Measurements from ENCODE around the gene OR52N1. TPM values are rescaled to one million over a fixed set of nuclear protein-coding genes. Genes with fewer than 3 reads are reported as not detected.

Gene OR52N1
- total and polyA plus RNA-seq, 2 of the 4 experiments (the other 2 are of a cell fraction), result not detected

GRCh38 chr11:5738431-5738830 lies 52.6 kb downstream of the OR52N1 start:
- Histone ChIP-seq H4K8ac (ENCODE audit: low read depth in 2 of 2, low read length in 2 of 2) (no peak overlapping the region), H3K27me3 (ENCODE audit: control insufficient read depth, insufficient read depth, low read length) (no peaks in the 10 kb centered on the region), H2AFZ (replicated peaks; ENCODE audit: low read length, poor library complexity) (no peak overlapping the region), H4K91ac (ENCODE audit: insufficient read depth, low read depth, low read length) (no peak overlapping the region), H3K23ac (ENCODE audit: low read depth, low read length) (no peak overlapping the region), H3K9me3 (ENCODE audit: control insufficient read depth, insufficient read depth, low read length) (no peaks in the 10 kb centered on the region; the same call in 1 of the 2 replicates), H2AK5ac (ENCODE audit: low read depth, low read length) (no peak overlapping the region), H3K36me3 (ENCODE audit: control insufficient read depth, insufficient read depth, low read length) (no peaks in the 10 kb centered on the region), H2BK120ac (ENCODE audit: low read depth, low read length) (no peak overlapping the region), H4K5ac (ENCODE audit: low read depth, low read length) (no peak overlapping the region), H3K4me2 (ENCODE audit: low read depth, low read length) (no peak overlapping the region), H3K56ac (ENCODE audit: extremely low read depth, insufficient read depth, low read length) (no peak overlapping the region), H3K14ac (replicated peaks; ENCODE audit: low read depth, low read length) (no peak overlapping the region), H3K4ac (ENCODE audit: low read depth, low read length) (no peak overlapping the region), H3K4me3 (ENCODE audit: insufficient read depth, low read depth, low read length) (no peak overlapping the region), H2BK20ac (ENCODE audit: low read depth, low read length) (no peak overlapping the region), H2BK15ac (ENCODE audit: low read depth, low read length) (no peak overlapping the region), H3K27ac (ENCODE audit: insufficient read depth, low read length) (no peak overlapping the region), H3K4me1 (ENCODE audit: control insufficient read depth, insufficient read depth, low read length) (no peaks in the 10 kb centered on the region), H2BK5ac (ENCODE audit: low read depth, low read length, poor library complexity, severe bottlenecking) (no peak overlapping the region), H3K9ac (ENCODE audit: low read depth, low read length) (no peak overlapping the region), H3K18ac (ENCODE audit: low read depth, low read length) (no peak overlapping the region), H4K20me1 (ENCODE audit: insufficient read depth, low read length) (no peaks in the 10 kb centered on the region), H3K79me1 (ENCODE audit: low read depth in 1 of 2, low read length in 2 of 2) (no peaks in the 10 kb centered on the region), H3K9me1 (ENCODE audit: insufficient read depth, low read length) (no peaks in the 10 kb centered on the region), H2AK9ac (replicated peaks; ENCODE audit: low read depth, low read length, poor library complexity) (no peak overlapping the region)
- ChIA-PET POLR2A (ENCODE audit: unreplicated experiment) (no interaction called here), CTCF (interaction anchor here (0.6 to 0.7 kb wide), 2 partner anchors 55 to 982 kb away, joined by 3 read pairs; no protein-coding TSS in a partner anchor)
- TF ChIP-seq MAFK (IDR thresholded peaks at IDR 0.05; ENCODE audit: low read depth, low read length) (no peak), MAZ (IDR thresholded peaks at IDR 0.05; ENCODE audit: borderline replicate concordance, low read depth, low read length) (no peak), USF2 (IDR thresholded peaks at IDR 0.05; ENCODE audit: low read depth, low read length) (no peak), ELK1 (IDR thresholded peaks at IDR 0.05; ENCODE audit: borderline replicate concordance, low read depth, low read length) (no peak), SMC3 (IDR thresholded peaks at IDR 0.05; ENCODE audit: low read depth, low read length) (no peak), FOS (IDR thresholded peaks at IDR 0.05; ENCODE audit: low read depth, low read length) (no peak), CHD1 (IDR thresholded peaks at IDR 0.05; ENCODE audit: low read depth, low read length) (no peak), NFE2L2 (IDR thresholded peaks at IDR 0.05; ENCODE audit: low read depth, low read length) (no peak), CEBPB (IDR thresholded peaks at IDR 0.05; ENCODE audit: low read depth, low read length) (no peak), CTCF (conservative IDR thresholded peaks at IDR 0.05; ENCODE audit: low read depth, low read length) (no peak), BHLHE40 (IDR thresholded peaks at IDR 0.05; ENCODE audit: low read depth, low read length) (no peak), RCOR1 (IDR thresholded peaks at IDR 0.05; ENCODE audit: insufficient replicate concordance, low read length) (no peak), POLR2A (IDR thresholded peaks at IDR 0.05; ENCODE audit: low read depth, low read length) (no peak), RFX5 (IDR thresholded peaks at IDR 0.05; ENCODE audit: low read depth, low read length) (no peak), MXI1 (IDR thresholded peaks at IDR 0.05; ENCODE audit: borderline replicate concordance, low read depth, low read length) (no peak), RAD21 (IDR thresholded peaks at IDR 0.05; ENCODE audit: low read length) (no peak)
- in situ Hi-C loops (cut with MboI; ENCODE audit: low sequenced_read_pairs) (no loop called here), intact Hi-C loops (cut with micrococcal nuclease) (no loop called here), dilution Hi-C loops (cut with HindIII; ENCODE audit: low sequenced_read_pairs, unreplicated experiment) (no loop called here)
- no TSS peak for BruUV-seq (replicated peaks)
- no CpG with 5 or more reads among the region's 1 CpG for WGBS, 2 experiments (ENCODE audit: extremely low coverage in 2 of 2, insufficient read length in 1 of 2)
- ATAC-seq (ENCODE audit: low read depth), result no peak
- no peak for DNase-seq
